Progenitor cell of endocrine pancreas (in vitro differentiated cells): ENCODE measurements around the gene GABRB3. TPM values are rescaled to one million over a fixed set of nuclear protein-coding genes. Genes with fewer than 3 reads are reported as not detected.

Experiments used
- DNase-seq: peaks from one replicate; pipeline ENCODE4 v3.0.0; 2021; ENCODE audit warnings: low spot score; ENCODE audit not compliant: unreplicated experiment
- H3K27ac Mint-ChIP-seq: 2 replicates; pipeline ENCODE4 v1.8.0; 2021; ENCODE audit warnings: mild to moderate bottlenecking, moderate library complexity, mixed read lengths
- H3K27me3 Mint-ChIP-seq: 2 replicates; pipeline ENCODE4 v1.8.0; 2021; ENCODE audit warnings: mixed read lengths
- H3K36me3 Mint-ChIP-seq: 2 replicates; pipeline ENCODE4 v1.8.0; 2022; ENCODE audit warnings: mixed read lengths; ENCODE audit not compliant: insufficient read depth
- H3K4me1 Mint-ChIP-seq: 2 replicates; pipeline ENCODE4 v1.8.0; 2021; ENCODE audit warnings: low read depth, mixed read lengths
- H3K4me3 Mint-ChIP-seq: 2 replicates; pipeline ENCODE4 v1.8.0; 2021; ENCODE audit warnings: low read depth, mild to moderate bottlenecking, moderate library complexity, mixed read lengths
- H3K9me3 Mint-ChIP-seq: 2 replicates; pipeline ENCODE4 v1.8.0; 2021; ENCODE audit warnings: low read depth, mixed read lengths
- CTCF ChIP-seq: fragments of 200-600 bp; sonication (generic); IDR thresholded peaks from one replicate; pipeline ENCODE4 v1.5.0; 2021; ENCODE audit warnings: antibody characterized with exemption, mild to moderate bottlenecking; ENCODE audit not compliant: unreplicated experiment
- total RNA-seq: library from RNA; stranded (reverse); gene quantifications from 2 replicates; pipeline ENCODE4 v1.2.1, GENCODE V29; 2021

Gene GABRB3
- total RNA-seq, 1 donor from 2014 or later = 20.9 TPM

- Mint-ChIP-seq H3K36me3 (no peaks in the 10 kb centered on the region), H3K27ac (no peak overlapping the region), H3K9me3 (peaks cover 12% of the 10 kb centered on the region), H3K4me1 (no peaks in the 10 kb centered on the region), H3K4me3 (no peak overlapping the region), H3K27me3 (no peaks in the 10 kb centered on the region)
- TF ChIP-seq CTCF = no peak
- no peak for DNase-seq
Observed at GRCh38 chr15:26698555-26698954, 74.3 kb downstream of the GABRB3 start.

GRCh38 chr15:26697913-26698312 is 75.0 kb downstream of the GABRB3 start:
- no peak for TF ChIP-seq CTCF
- DNase-seq = no peak
- H3K27ac Mint-ChIP-seq = no peak overlapping the region
- H3K4me1 Mint-ChIP-seq = no peaks in the 10 kb centered on the region
- no peaks in the 10 kb centered on the region for H3K36me3 Mint-ChIP-seq
- H3K27me3 Mint-ChIP-seq = no peaks in the 10 kb centered on the region
- H3K4me3 Mint-ChIP-seq = no peak overlapping the region
- peaks cover 16% of the 10 kb centered on the region for H3K9me3 Mint-ChIP-seq

GRCh38 chr15:26691249-26691648 is 81.6 kb downstream of the GABRB3 start:
- no peak for TF ChIP-seq CTCF
- no peaks in the 10 kb centered on the region for H3K36me3 Mint-ChIP-seq
- no peaks in the 10 kb centered on the region for H3K4me1 Mint-ChIP-seq
- peaks cover 16% of the 10 kb centered on the region for H3K9me3 Mint-ChIP-seq
- DNase-seq = no peak
- no peaks in the 10 kb centered on the region for H3K27me3 Mint-ChIP-seq
- no peak overlapping the region for H3K4me3 Mint-ChIP-seq
- no peak overlapping the region for H3K27ac Mint-ChIP-seq

GRCh38 chr15:26690778-26691177 is 82.1 kb downstream of the GABRB3 start:
- H3K4me1 Mint-ChIP-seq = no peaks in the 10 kb centered on the region
- no peak overlapping the region for H3K27ac Mint-ChIP-seq
- no peaks in the 10 kb centered on the region for H3K36me3 Mint-ChIP-seq
- TF ChIP-seq CTCF = no peak
- no peak for DNase-seq
- H3K27me3 Mint-ChIP-seq = no peaks in the 10 kb centered on the region
- no peak overlapping the region for H3K4me3 Mint-ChIP-seq
- H3K9me3 Mint-ChIP-seq = peaks cover 16% of the 10 kb centered on the region

- Mint-ChIP-seq H3K4me1 (no peaks in the 10 kb centered on the region), H3K9me3 (peaks cover 8% of the 10 kb centered on the region), H3K36me3 (no peaks in the 10 kb centered on the region), H3K27ac (no peak overlapping the region), H3K27me3 (no peaks in the 10 kb centered on the region), H3K4me3 (no peak overlapping the region)
- TF ChIP-seq CTCF = no peak
- DNase-seq = no peak
Observed at GRCh38 chr15:26689462-26689861, 83.4 kb downstream of the GABRB3 start.
